GM18909 (cell line): ENCODE results near the gene POLR2J3.
A peak's percentile ranks its signal among the peaks of the same experiment; 100 is the strongest.
"Not testable (repeated sequence)": the region's sequence is repeated elsewhere in the genome, so short reads cannot be mapped to it uniquely, and the experiment has no call there.

Source experiments
- ATAC-seq: cut with Tn5 transposase; IDR thresholded peaks from one replicate; pipeline ENCODE4 v1.9.1; 2021; ENCODE audit warnings: mild to moderate bottlenecking; ENCODE audit not compliant: unreplicated experiment, poor library complexity

The POLR2J3 gene

GRCh38 chr7:102527182-102527581 lies 45.2 kb downstream of the POLR2J3 start:
- not testable (repeated sequence) for ATAC-seq

DNA sequence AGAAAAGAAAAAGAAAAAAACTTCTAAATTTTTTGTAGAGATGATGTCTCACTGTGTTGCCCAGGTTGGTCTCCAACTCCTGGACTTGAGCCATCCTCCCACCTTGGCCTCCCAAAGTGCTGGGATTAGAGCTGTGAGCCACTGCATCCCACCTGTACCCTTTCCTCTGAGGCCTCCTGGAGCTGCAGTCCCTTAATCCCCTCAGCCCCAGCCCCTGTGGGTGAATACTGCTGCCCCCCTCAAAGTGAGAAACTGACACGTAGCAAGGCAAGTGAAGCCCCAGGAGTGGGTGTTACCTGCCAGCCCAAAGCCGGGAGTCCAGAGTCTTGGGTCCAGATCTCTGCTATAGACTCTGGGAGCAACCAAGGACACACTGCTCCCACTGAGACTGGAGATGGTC lies 47.6 kb downstream of the POLR2J3 start:
- not testable (repeated sequence) for ATAC-seq

GRCh38 chr7:102520797-102521196 lies 51.6 kb downstream of the POLR2J3 start:
- ATAC-seq: not testable (repeated sequence)

GRCh38 chr7:102517550-102518147 lies 54.7 kb downstream of the POLR2J3 start, which contains the start of gene RASA4B:
Gene RASA4B, minus strand, starts transcription at chr7:102517777. Its CDS starts 67 bp downstream, at chr7:102517710.
- ATAC-seq: peak; percentile 73
